Esophagus muscularis mucosa (tissue), 3 donors: ENCODE data around the gene SLC30A7.

Source experiments
- POLR2AphosphoS5 ChIP-seq, 2 donors: sonication (generic); formaldehyde crosslinking; IDR thresholded peaks; one replicate each; pipeline ENCODE4 v1.6.1; 2017; ENCODE audit warnings: antibody characterized with exemption in 2 of 2
- TF ChIP-seq, protein P1 (sequence below), 3 experiments: fragments of 200-600 bp in 2 of 3; fragments of 450-650 bp in 1 of 3; sonication (generic) in 2 of 3; IDR thresholded peaks; one replicate each; pipeline ENCODE4 v1.5.1; 2017 to 2019; ENCODE audit warnings: antibody characterized with exemption in 3 of 3, mild to moderate bottlenecking in 2 of 3, moderate library complexity in 1 of 3

DNA sequence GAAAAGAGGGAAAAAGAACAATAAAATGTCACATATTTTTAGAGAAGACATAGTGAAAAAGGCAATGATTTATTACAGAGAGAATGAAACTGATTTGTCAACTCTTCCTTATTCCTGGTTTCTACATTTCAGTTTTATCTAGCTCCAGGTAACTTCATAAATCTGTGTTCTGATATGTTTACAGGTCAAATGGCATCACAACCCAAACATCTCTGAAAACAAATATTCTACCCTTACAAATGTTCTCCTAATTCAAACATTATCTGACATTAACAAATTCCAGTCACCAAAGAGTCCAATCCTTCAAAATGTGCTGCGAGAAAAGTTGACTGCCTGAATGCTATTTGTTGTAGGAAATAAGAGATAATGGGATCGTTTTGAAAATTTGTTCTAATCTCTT, 21.5 kb upstream of the SLC30A7 start:
- TF ChIP-seq POLR2AphosphoS5 (IDR thresholded peaks at IDR 0.05): no peak
- TF ChIP-seq, protein P1, sequence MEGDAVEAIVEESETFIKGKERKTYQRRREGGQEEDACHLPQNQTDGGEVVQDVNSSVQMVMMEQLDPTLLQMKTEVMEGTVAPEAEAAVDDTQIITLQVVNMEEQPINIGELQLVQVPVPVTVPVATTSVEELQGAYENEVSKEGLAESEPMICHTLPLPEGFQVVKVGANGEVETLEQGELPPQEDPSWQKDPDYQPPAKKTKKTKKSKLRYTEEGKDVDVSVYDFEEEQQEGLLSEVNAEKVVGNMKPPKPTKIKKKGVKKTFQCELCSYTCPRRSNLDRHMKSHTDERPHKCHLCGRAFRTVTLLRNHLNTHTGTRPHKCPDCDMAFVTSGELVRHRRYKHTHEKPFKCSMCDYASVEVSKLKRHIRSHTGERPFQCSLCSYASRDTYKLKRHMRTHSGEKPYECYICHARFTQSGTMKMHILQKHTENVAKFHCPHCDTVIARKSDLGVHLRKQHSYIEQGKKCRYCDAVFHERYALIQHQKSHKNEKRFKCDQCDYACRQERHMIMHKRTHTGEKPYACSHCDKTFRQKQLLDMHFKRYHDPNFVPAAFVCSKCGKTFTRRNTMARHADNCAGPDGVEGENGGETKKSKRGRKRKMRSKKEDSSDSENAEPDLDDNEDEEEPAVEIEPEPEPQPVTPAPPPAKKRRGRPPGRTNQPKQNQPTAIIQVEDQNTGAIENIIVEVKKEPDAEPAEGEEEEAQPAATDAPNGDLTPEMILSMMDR (IDR thresholded peaks at IDR 0.05): no peak
